ENCODE results near the gene RNASE11. TPM values are rescaled to one million over a fixed set of nuclear protein-coding genes. Genes with fewer than 3 reads are reported as not detected.

The RNASE11 gene
- total and polyA plus RNA-seq, 2 donors (not counting 1 experiment from before 2014, with no cell fraction given) = not detected

DNA sequence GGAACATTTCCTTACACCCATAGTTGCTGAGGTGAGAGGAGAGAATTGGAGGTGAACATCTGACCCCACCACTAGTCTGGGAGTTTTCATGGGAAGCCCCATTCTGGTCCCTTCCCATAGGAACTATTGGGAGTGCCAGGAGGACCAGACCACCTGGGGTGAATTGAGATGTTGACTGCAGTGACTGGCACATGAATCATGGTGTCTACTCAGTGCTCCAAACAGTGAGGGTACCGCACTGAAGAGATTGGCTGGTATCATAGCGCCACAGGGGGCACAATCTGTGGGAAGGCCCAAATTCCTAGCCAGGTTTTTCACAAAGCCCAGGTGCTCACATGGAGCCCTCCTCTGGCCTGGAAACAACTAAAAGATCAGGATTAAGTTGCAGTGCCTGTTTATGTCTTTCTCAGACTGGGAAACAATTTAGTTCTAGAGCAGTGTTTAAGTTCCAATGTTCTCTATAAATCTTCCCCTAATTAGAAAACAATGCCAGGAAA is 23.3 kb downstream of the RNASE11 start:
- 100% methylated on average over 2 of the region's 2 CpGs for WGBS (ENCODE audit: insufficient coverage)
- Histone ChIP-seq H3K9ac (ENCODE audit: low read length) (no peak overlapping the region), H3K36me3 (replicated peaks in 1 of 2; ENCODE audit: control extremely low read depth in 1 of 2, control insufficient read depth in 1 of 2, extremely low read depth in 1 of 2, insufficient read depth in 2 of 2, low read length in 1 of 2) (no peaks in the 10 kb centered on the region), H2AFZ (ENCODE audit: insufficient read depth, low read depth, low read length, poor library complexity, severe bottlenecking) (no peak overlapping the region), H3K4me3 (ENCODE audit: control extremely low read depth in 1 of 5, extremely low read depth in 1 of 5, insufficient read depth in 1 of 5, low read depth in 2 of 5, low read length in 4 of 5) (no peak overlapping the region), H4K20me1 (ENCODE audit: control insufficient read depth, insufficient read depth, low read length, poor library complexity, severe bottlenecking) (no peaks in the 10 kb centered on the region), H3K4me2 (replicated peaks; ENCODE audit: low read depth, low read length, poor library complexity, severe bottlenecking) (no peak overlapping the region), H3K4me1 (ENCODE audit: control insufficient read depth in 2 of 2, insufficient read depth in 2 of 2, low read length in 2 of 2) (no peaks in the 10 kb centered on the region), H3K9me3 (ENCODE audit: control extremely low read depth in 1 of 3, control insufficient read depth in 2 of 3, insufficient read depth in 1 of 3, low read length in 2 of 3) (peaks cover 0 to 12% (median 6%) of the 10 kb centered on the region in 3 donors), H3K27me3 (replicated peaks in 1 of 4; ENCODE audit: control extremely low read depth in 1 of 4, control insufficient read depth in 3 of 4, insufficient read depth in 4 of 4, low read length in 3 of 4) (no peaks in the 10 kb centered on the region), H3K79me2 (ENCODE audit: control insufficient read depth, insufficient read depth, low read length) (no peaks in the 10 kb centered on the region), H3K27ac (ENCODE audit: low read length in 2 of 2) (no peak overlapping the region)
- H3K9me3 Mint-ChIP-seq (ENCODE audit: insufficient read depth) = no peaks in the 10 kb centered on the region
- POLR2A ChIA-PET = no interaction called here
- CTCF ChIA-PET = no interaction called here
- no peak for TF ChIP-seq EZH2 (IDR thresholded peaks at IDR 0.05; ENCODE audit: borderline replicate concordance, insufficient read depth, low read depth, low read length, poor library complexity, severe bottlenecking)
- TF ChIP-seq, protein P1, sequence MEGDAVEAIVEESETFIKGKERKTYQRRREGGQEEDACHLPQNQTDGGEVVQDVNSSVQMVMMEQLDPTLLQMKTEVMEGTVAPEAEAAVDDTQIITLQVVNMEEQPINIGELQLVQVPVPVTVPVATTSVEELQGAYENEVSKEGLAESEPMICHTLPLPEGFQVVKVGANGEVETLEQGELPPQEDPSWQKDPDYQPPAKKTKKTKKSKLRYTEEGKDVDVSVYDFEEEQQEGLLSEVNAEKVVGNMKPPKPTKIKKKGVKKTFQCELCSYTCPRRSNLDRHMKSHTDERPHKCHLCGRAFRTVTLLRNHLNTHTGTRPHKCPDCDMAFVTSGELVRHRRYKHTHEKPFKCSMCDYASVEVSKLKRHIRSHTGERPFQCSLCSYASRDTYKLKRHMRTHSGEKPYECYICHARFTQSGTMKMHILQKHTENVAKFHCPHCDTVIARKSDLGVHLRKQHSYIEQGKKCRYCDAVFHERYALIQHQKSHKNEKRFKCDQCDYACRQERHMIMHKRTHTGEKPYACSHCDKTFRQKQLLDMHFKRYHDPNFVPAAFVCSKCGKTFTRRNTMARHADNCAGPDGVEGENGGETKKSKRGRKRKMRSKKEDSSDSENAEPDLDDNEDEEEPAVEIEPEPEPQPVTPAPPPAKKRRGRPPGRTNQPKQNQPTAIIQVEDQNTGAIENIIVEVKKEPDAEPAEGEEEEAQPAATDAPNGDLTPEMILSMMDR (IDR thresholded peaks at IDR 0.05) = no peak
- H3K27ac Mint-ChIP-seq = no peak overlapping the region
- no peak for ATAC-seq (ENCODE audit: low read depth)
- H3K4me3 Mint-ChIP-seq = no peak overlapping the region
- no peaks in the 10 kb centered on the region for H3K4me1 Mint-ChIP-seq
- DNase-seq = no peak
- peaks cover 11% of the 10 kb centered on the region for H3K27me3 Mint-ChIP-seq
- intact Hi-C loops (cut with micrococcal nuclease) = no loop called here

DNA sequence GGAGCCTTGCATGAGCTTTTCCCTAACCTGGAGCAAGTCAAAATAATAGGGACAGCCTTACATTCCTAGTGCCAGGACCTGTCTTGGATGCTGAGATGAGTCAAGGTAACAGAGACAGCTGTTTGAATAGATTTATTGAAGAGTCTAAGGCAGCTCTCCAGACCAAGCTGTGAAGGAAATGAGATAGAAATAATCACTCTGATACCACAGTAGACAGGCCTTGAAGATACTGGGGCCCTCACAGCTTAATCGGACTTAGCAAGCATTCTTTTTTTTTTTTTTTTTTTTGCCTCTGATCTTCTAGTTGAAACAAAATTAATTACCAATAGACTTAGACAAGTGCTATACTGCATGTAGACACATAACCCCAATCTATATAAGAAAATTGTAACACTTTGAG is 23.8 kb downstream of the RNASE11 start:
- WGBS (ENCODE audit: insufficient coverage) = no CpG with 5 or more reads among the region's 1 CpG
- CTCF ChIA-PET = no interaction called here

More for the DNA sequence above, 23.8 kb downstream of the RNASE11 start:
- POLR2A ChIA-PET = no interaction called here
- Histone ChIP-seq H3K79me2 (ENCODE audit: control insufficient read depth, insufficient read depth, low read length) (no peaks in the 10 kb centered on the region), H3K9ac (ENCODE audit: low read length) (no peak overlapping the region), H2AFZ (ENCODE audit: insufficient read depth, low read depth, low read length, poor library complexity, severe bottlenecking) (no peak overlapping the region), H3K9me3 (ENCODE audit: control extremely low read depth in 1 of 3, control insufficient read depth in 2 of 3, insufficient read depth in 1 of 3, low read length in 2 of 3) (peaks cover 0 to 6% (median 6%) of the 10 kb centered on the region in 3 donors), H3K4me1 (ENCODE audit: control insufficient read depth in 2 of 2, insufficient read depth in 2 of 2, low read length in 2 of 2) (no peaks in the 10 kb centered on the region), H3K27ac (ENCODE audit: low read length in 2 of 2) (no peak overlapping the region), H3K4me3 (ENCODE audit: control extremely low read depth in 1 of 5, extremely low read depth in 1 of 5, insufficient read depth in 1 of 5, low read depth in 2 of 5, low read length in 4 of 5) (no peak overlapping the region), H3K36me3 (replicated peaks in 1 of 2; ENCODE audit: control extremely low read depth in 1 of 2, control insufficient read depth in 1 of 2, extremely low read depth in 1 of 2, insufficient read depth in 2 of 2, low read length in 1 of 2) (no peaks in the 10 kb centered on the region), H3K27me3 (replicated peaks in 1 of 4; ENCODE audit: control extremely low read depth in 1 of 4, control insufficient read depth in 3 of 4, insufficient read depth in 4 of 4, low read length in 3 of 4) (no peaks in the 10 kb centered on the region), H4K20me1 (ENCODE audit: control insufficient read depth, insufficient read depth, low read length, poor library complexity, severe bottlenecking) (no peaks in the 10 kb centered on the region), H3K4me2 (replicated peaks; ENCODE audit: low read depth, low read length, poor library complexity, severe bottlenecking) (no peak overlapping the region)
- intact Hi-C loops (cut with micrococcal nuclease) = no loop called here
- H3K9me3 Mint-ChIP-seq (ENCODE audit: insufficient read depth) = no peaks in the 10 kb centered on the region
- ATAC-seq (ENCODE audit: low read depth) = no peak
- H3K4me1 Mint-ChIP-seq = no peaks in the 10 kb centered on the region
- no peak overlapping the region for H3K4me3 Mint-ChIP-seq
- no peak overlapping the region for H3K27ac Mint-ChIP-seq
- DNase-seq = no peak
- TF ChIP-seq, protein P1 (IDR thresholded peaks at IDR 0.05) = no peak
- no peak for TF ChIP-seq EZH2 (IDR thresholded peaks at IDR 0.05; ENCODE audit: borderline replicate concordance, insufficient read depth, low read depth, low read length, poor library complexity, severe bottlenecking)
- peaks cover 11% of the 10 kb centered on the region for H3K27me3 Mint-ChIP-seq
